Testis (tissue), 3 donors: Measurements from ENCODE around the gene APOBEC3F. TPM values are rescaled to one million over a fixed set of nuclear protein-coding genes. Genes with fewer than 3 reads are reported as not detected.
A peak's percentile ranks its signal among the peaks of the same experiment; 100 is the strongest.

ENCODE experiments used
- DNase-seq: peaks from one replicate; pipeline ENCODE4 v3.0.0-alpha.2; 2019
- H3K27ac ChIP-seq, 2 donors: fragments of 200-600 bp; sonication (generic); one replicate each; pipeline ENCODE4 v1.5.1; 2019
- H3K27me3 ChIP-seq: fragments of 200-600 bp; sonication (generic); one replicate; pipeline ENCODE4 v1.5.1; 2019
- H3K36me3 ChIP-seq: fragments of 200-600 bp; sonication (generic); one replicate; pipeline ENCODE4 v1.5.1; 2017; ENCODE audit warnings: low read depth; ENCODE audit errors: missing control alignments
- H3K4me1 ChIP-seq: fragments of 200-600 bp; sonication (generic); one replicate; pipeline ENCODE4 v1.5.1; 2019
- H3K4me3 ChIP-seq, 2 donors: fragments of 200-600 bp; sonication (generic); one replicate each; pipeline ENCODE4 v1.5.1; 2017 to 2019
- H3K9me3 ChIP-seq: fragments of 200-600 bp; sonication (generic); one replicate; pipeline ENCODE4 v1.5.1; 2017
- POLR2A ChIP-seq: fragments of 450-650 bp; IDR thresholded peaks from one replicate; pipeline ENCODE4 v1.6.1; 2017; ENCODE audit warnings: antibody characterized with exemption, mild to moderate bottlenecking, moderate library complexity
- WGBS, 2 donors: methylation state at CpG; one replicate each; pipeline ENCODE4 v1.1.5; 2018; 5-methylcytosine and 5-hydroxymethylcytosine counted together
- intact Hi-C: fragments of 100-400 bp; cut with DNase I; formaldehyde crosslinking; loops from one replicate; pipeline ENCODE4 v1.15.1; 2023; ENCODE audit warnings: low total_unique reads
- polyA plus RNA-seq: library from polyadenylated mRNA; stranded (reverse); fragments of 350-450 nt; fragmentation: Illumina TruSeq; extraction: RNeasy Lipid Tissue Mini Kit (QIAGEN cat#74804); gene quantifications from one replicate; pipeline ENCODE4 v1.2.3, GENCODE V29; 2014; ENCODE audit warnings: low read depth, low replicate concordance; ENCODE audit not compliant: insufficient read depth
- total RNA-seq, 2 donors: library from RNA; depleted of rRNA; stranded (reverse); fragments of >200 nt; gene quantifications; one replicate each; pipeline ENCODE4 v1.2.3, GENCODE V29; 2016
- TF ChIP-seq, protein P1 (sequence below), 3 experiments: fragments of 450-650 bp in 2 of 3; fragments of 200-600 bp in 1 of 3; sonication (generic) in 1 of 3; IDR thresholded peaks; one replicate each; pipeline ENCODE4 v1.5.1; 2016 to 2019; ENCODE audit warnings: antibody characterized with exemption in 3 of 3, mild to moderate bottlenecking in 2 of 3, moderate library complexity in 1 of 3

Gene APOBEC3F
- total and polyA plus RNA-seq, 3 donors from 2014 or later, result 19.0 to 30.5 (median 26.8) TPM

DNA sequence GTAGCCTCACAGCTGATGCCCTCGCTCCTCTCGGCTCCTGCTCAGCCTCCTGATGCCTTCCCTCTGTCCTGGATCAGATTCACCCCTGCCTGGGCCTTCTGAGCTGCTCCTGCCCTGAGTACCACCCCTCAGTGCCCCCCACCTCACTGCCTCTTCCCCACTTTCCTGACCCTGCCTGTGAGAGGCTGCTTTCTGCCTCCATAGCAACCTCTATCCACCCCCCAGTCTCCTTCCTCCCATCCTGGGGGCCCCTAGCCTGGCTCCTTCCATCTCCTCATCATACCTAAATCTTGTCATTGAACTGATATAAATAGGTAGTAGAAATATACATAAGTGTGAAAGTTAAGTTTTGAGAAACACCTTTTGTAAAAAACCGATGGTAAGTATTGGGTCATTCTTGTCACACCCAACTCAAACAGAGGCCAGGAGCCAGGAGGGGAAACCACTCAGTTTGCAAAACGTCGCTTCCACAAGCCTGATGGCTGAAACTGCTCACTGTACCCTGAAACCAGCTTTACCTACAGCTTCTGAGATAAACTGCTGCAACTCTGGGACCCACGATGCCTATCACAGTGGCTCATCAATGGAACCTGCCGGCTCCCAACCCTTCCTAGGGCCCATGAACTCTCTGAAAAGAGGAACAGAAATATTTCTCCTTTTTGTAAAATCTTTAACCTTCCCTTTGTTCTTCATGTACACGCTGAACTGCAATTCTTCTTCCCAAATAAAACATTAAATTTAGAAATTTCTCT, 51.6 kb downstream of the APOBEC3F start:
- TF ChIP-seq POLR2A, result no peak
- TF ChIP-seq, protein P1, sequence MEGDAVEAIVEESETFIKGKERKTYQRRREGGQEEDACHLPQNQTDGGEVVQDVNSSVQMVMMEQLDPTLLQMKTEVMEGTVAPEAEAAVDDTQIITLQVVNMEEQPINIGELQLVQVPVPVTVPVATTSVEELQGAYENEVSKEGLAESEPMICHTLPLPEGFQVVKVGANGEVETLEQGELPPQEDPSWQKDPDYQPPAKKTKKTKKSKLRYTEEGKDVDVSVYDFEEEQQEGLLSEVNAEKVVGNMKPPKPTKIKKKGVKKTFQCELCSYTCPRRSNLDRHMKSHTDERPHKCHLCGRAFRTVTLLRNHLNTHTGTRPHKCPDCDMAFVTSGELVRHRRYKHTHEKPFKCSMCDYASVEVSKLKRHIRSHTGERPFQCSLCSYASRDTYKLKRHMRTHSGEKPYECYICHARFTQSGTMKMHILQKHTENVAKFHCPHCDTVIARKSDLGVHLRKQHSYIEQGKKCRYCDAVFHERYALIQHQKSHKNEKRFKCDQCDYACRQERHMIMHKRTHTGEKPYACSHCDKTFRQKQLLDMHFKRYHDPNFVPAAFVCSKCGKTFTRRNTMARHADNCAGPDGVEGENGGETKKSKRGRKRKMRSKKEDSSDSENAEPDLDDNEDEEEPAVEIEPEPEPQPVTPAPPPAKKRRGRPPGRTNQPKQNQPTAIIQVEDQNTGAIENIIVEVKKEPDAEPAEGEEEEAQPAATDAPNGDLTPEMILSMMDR (IDR thresholded peaks at IDR 0.05), result no peak
- no peak overlapping the region for H3K27ac ChIP-seq
- H3K36me3 ChIP-seq, result no peaks in the 10 kb centered on the region
- intact Hi-C loops, result no loop called here
- no peak for DNase-seq
- WGBS, 2 donors, result 75 to 85% methylated on average over 7 to 8 of the region's 8 CpGs
- no peaks in the 10 kb centered on the region for H3K27me3 ChIP-seq
- H3K9me3 ChIP-seq, result no peaks in the 10 kb centered on the region
- H3K4me1 ChIP-seq, result peaks cover 21% of the 10 kb centered on the region
- H3K4me3 ChIP-seq, result no peak overlapping the region

DNA sequence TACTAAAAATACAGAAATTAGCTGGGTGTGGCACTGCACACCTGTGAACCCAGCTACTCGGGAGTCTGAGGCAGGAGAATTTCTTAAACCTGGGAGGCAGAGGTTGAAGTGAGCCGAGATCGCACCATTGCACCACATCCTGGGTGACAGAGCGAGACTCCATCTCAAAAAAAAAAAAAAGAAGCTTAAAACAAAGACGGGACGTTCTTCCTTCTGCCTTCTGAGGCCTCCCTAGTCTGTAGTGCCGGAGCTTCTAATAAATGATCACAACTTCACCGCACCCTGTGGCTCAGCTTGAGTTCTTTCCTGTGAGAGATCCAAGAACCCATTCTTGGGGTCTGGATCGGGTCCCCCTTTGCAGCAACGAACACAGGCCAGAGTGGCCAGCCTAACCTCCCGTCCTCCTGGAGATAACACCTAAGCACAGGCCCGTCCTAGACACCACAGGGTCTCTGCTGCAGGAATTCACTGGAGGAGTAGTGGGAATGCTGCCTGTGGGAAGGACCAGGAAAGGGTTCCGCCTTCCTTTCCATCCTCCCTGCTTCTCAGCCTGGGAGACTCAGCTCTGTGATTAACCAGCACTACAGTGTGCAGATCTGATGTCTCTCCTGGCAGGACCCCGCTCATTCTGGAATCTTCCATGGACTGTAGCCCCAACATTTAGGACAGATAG, 54.2 kb downstream of the APOBEC3F start:
- Histone ChIP-seq H3K27me3 (no peaks in the 10 kb centered on the region), H3K9me3 (no peaks in the 10 kb centered on the region), H3K27ac (no peak overlapping the region), H3K4me3 (no peak overlapping the region), H3K36me3 (no peaks in the 10 kb centered on the region), H3K4me1 (peaks cover 34% of the 10 kb centered on the region)
- intact Hi-C loops, result no loop called here
- TF ChIP-seq POLR2A, result no peak
- TF ChIP-seq, protein P1 (IDR thresholded peaks at IDR 0.05), result no peak
- DNase-seq, result no peak
- 92 to 94% methylated on average over 12 to 14 of the region's 14 CpGs for WGBS, 2 donors

DNA sequence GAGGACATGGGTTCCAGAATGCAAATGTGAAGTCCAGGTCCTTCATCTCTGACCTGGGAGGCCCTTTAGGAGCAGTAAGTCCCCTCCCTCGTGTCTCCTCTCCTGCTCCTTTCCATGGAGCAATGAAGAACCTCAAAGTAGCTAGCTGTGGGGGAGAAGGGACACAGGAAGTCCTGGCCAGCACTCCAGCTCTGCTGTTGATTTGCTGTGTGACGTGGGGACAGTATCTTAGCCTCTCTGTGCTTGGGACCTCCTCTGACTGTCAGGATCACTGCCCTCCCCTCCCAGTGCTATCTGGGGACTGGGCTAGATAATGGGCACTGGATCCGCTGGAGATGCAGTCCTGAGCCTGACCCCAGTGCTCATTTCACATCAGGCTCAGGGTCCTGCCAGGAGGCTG, 55.3 kb downstream of the APOBEC3F start:
- intact Hi-C loops, result no loop called here
- H3K36me3 ChIP-seq, result no peaks in the 10 kb centered on the region
- 78 to 80% methylated on average over 2 to 3 of the region's 3 CpGs for WGBS, 2 donors

GRCh38 chr22:39097098-39098020, 56.7 kb downstream of the APOBEC3F start, which contains the start of gene APOBEC3H:
TSS of gene APOBEC3H (plus strand) at chr22:39097244. CDS start at chr22:39100279, 3,035 bp downstream.
- DNase-seq, result peak; percentile 57
- intact Hi-C loops, result no loop called here
- Histone ChIP-seq H3K4me3 (no peak within 1 kb of the TSS), H3K27me3 (no peaks in the 10 kb centered on the region), H3K9me3 (no peaks in the 10 kb centered on the region), H3K27ac (peak within 1 kb of the TSS; percentile 55 to 69), H3K4me1 (peaks cover 34% of the 10 kb centered on the region), H3K36me3 (no peaks in the 10 kb centered on the region)
- TF ChIP-seq, protein P1 (IDR thresholded peaks at IDR 0.05), result no peak
- TF ChIP-seq POLR2A, result no peak
- WGBS, 2 donors, result 58 to 68% methylated on average over 9 of the region's 9 CpGs

More for the DNA sequence above, 55.3 kb downstream of the APOBEC3F start:
- Histone ChIP-seq H3K27ac (no peak overlapping the region), H3K4me1 (peaks cover 34% of the 10 kb centered on the region), H3K27me3 (no peaks in the 10 kb centered on the region), H3K9me3 (no peaks in the 10 kb centered on the region), H3K4me3 (no peak overlapping the region)
- DNase-seq, result no peak
- TF ChIP-seq, protein P1 (IDR thresholded peaks at IDR 0.05), result no peak
- no peak for TF ChIP-seq POLR2A
